Measurements from ENCODE around the gene UEVLD. TPM values are rescaled to one million over a fixed set of nuclear protein-coding genes. Genes with fewer than 3 reads are reported as not detected.

Gene UEVLD
- total and polyA plus RNA-seq, 9 of the 15 experiments (the other 6 are each of a cell fraction or from before 2014, with no cell fraction given) = 4.7 to 12.6 (median 7.4) TPM

DNA sequence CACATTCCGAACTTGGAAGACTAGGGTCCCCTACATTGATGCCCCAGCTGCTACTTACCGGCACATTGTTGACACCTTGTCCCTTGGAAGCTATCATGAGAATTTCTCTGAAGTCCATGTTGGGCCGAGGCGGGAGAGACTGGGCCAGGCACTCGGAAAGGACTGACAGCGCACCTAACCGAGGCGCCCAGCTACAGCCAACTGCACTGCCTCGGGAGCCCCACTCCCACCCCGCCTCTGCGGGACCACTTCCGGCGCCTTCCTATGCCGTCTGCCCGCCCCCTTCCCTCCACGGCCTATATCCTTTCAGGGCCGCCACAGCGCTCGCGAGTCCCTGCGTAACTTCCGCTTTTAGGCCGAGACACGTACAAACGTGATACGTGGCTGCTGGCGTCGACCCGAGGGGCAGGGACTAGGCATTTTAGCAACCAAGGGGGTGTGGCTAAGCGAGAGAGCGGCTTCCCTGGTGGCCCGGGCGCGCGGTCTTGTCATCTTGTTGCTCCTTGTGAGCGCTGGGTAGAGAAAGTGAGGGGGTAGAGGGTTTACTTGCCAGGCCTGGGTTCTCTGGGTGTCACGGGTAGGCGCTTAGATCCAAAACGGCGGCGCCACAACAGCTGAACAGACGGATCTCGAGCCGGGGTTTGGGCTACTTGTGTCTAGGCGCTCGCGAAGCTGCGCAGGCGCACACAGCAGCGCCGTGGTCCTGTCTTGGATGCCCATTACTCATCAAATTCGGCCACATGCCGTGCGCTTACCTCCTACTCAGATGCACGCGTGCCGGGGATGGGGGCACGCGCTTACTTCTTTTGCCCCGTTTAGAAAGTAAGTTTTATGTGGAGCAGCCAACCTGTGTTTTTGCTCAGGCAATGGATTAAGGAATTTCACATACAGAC is 45.9 kb upstream of the UEVLD start, which contains the start of gene SPTY2D1 (continued):
- TF ChIP-seq ZNF224 (CRISPR knock-in tag; IDR thresholded peaks at IDR 0.05) = 0 out of 2 replicates have a peak, but pooled peaks have one; percentile 16
- TF ChIP-seq, protein P1, sequence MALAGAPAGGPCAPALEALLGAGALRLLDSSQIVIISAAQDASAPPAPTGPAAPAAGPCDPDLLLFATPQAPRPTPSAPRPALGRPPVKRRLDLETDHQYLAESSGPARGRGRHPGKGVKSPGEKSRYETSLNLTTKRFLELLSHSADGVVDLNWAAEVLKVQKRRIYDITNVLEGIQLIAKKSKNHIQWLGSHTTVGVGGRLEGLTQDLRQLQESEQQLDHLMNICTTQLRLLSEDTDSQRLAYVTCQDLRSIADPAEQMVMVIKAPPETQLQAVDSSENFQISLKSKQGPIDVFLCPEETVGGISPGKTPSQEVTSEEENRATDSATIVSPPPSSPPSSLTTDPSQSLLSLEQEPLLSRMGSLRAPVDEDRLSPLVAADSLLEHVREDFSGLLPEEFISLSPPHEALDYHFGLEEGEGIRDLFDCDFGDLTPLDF (CRISPR knock-in tag; IDR thresholded peaks at IDR 0.05) = peak; percentile 31; the same call in 1 of the 2 replicates
- TF ChIP-seq, protein P2, sequence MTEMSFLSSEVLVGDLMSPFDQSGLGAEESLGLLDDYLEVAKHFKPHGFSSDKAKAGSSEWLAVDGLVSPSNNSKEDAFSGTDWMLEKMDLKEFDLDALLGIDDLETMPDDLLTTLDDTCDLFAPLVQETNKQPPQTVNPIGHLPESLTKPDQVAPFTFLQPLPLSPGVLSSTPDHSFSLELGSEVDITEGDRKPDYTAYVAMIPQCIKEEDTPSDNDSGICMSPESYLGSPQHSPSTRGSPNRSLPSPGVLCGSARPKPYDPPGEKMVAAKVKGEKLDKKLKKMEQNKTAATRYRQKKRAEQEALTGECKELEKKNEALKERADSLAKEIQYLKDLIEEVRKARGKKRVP (CRISPR knock-in tag; IDR thresholded peaks at IDR 0.05) = peak; percentile 42; the same call in 1 of the 2 replicates
- TF ChIP-seq CREB1 (IDR thresholded peaks at IDR 0.05) = peak; percentile 98
- peak; percentile 99 for TF ChIP-seq CREB1 (CRISPR knock-in tag; IDR thresholded peaks at IDR 0.05)
- 0 out of 2 replicates have a peak, but pooled peaks have one; percentile 36 for TF ChIP-seq NR2C1 (IDR thresholded peaks at IDR 0.05)
- TF ChIP-seq NR2C1 (tag; IDR thresholded peaks at IDR 0.05) = no peak
- no peak for TF ChIP-seq CHD4 (IDR thresholded peaks at IDR 0.05; ENCODE audit: insufficient read depth, insufficient replicate concordance, low read depth, low read length, poor library complexity, severe bottlenecking)
- peak; percentile 87 for TF ChIP-seq NFE2 (IDR thresholded peaks at IDR 0.05; ENCODE audit: low read depth)
- TF ChIP-seq FOXK2 (conservative IDR thresholded peaks at IDR 0.05 in 1 of 2, IDR thresholded peaks at IDR 0.05 in 1 of 2; ENCODE audit: low read depth in 2 of 2) = peak; percentile 71 to 91
- TF ChIP-seq, protein P3, sequence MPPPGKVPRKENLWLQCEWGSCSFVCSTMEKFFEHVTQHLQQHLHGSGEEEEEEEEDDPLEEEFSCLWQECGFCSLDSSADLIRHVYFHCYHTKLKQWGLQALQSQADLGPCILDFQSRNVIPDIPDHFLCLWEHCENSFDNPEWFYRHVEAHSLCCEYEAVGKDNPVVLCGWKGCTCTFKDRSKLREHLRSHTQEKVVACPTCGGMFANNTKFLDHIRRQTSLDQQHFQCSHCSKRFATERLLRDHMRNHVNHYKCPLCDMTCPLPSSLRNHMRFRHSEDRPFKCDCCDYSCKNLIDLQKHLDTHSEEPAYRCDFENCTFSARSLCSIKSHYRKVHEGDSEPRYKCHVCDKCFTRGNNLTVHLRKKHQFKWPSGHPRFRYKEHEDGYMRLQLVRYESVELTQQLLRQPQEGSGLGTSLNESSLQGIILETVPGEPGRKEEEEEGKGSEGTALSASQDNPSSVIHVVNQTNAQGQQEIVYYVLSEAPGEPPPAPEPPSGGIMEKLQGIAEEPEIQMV (tag; conservative IDR thresholded peaks at IDR 0.05; ENCODE audit: low read depth) = no peak
- no peak for TF ChIP-seq TCF7 (IDR thresholded peaks at IDR 0.05; ENCODE audit: borderline replicate concordance)
- peak; percentile 40 for TF ChIP-seq RB1 (IDR thresholded peaks at IDR 0.05; ENCODE audit: low read depth)
- TF ChIP-seq HOXB6 (CRISPR knock-in tag; IDR thresholded peaks at IDR 0.05; ENCODE audit: borderline replicate concordance) = no peak
- peak; percentile 39; the same call in 1 of the 2 replicates for TF ChIP-seq FOXJ2 (tag; IDR thresholded peaks at IDR 0.05)
- TF ChIP-seq, protein P4, sequence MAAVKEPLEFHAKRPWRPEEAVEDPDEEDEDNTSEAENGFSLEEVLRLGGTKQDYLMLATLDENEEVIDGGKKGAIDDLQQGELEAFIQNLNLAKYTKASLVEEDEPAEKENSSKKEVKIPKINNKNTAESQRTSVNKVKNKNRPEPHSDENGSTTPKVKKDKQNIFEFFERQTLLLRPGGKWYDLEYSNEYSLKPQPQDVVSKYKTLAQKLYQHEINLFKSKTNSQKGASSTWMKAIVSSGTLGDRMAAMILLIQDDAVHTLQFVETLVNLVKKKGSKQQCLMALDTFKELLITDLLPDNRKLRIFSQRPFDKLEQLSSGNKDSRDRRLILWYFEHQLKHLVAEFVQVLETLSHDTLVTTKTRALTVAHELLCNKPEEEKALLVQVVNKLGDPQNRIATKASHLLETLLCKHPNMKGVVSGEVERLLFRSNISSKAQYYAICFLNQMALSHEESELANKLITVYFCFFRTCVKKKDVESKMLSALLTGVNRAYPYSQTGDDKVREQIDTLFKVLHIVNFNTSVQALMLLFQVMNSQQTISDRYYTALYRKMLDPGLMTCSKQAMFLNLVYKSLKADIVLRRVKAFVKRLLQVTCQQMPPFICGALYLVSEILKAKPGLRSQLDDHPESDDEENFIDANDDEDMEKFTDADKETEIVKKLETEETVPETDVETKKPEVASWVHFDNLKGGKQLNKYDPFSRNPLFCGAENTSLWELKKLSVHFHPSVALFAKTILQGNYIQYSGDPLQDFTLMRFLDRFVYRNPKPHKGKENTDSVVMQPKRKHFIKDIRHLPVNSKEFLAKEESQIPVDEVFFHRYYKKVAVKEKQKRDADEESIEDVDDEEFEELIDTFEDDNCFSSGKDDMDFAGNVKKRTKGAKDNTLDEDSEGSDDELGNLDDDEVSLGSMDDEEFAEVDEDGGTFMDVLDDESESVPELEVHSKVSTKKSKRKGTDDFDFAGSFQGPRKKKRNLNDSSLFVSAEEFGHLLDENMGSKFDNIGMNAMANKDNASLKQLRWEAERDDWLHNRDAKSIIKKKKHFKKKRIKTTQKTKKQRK (IDR thresholded peaks at IDR 0.05; ENCODE audit: borderline replicate concordance, low read depth, low read length) = no peak
- peak; percentile 68; the same call in 1 of the 2 replicates for TF ChIP-seq KLF1 (tag; IDR thresholded peaks at IDR 0.05)
- no peak for TF ChIP-seq RFX5 (IDR thresholded peaks at IDR 0.05; ENCODE audit: low read depth, low read length)
- no peak for TF ChIP-seq ZNF384 (IDR thresholded peaks at IDR 0.05; ENCODE audit: low read depth, low read length)
